Measurements from ENCODE around the gene NR1D1.

GRCh38 chr17:40103688-40104087 lies 3.3 kb upstream of the NR1D1 start:
- TF ChIP-seq EZH2 (IDR thresholded peaks at IDR 0.05; ENCODE audit: insufficient read depth, poor library complexity, severe bottlenecking) (no peak), EZH2phosphoT487 (IDR thresholded peaks at IDR 0.05; ENCODE audit: insufficient read depth, low read depth) (no peak)
